MCF 10A (cell line): Measurements from ENCODE around the gene KLHL30. TPM values are rescaled to one million over a fixed set of nuclear protein-coding genes. Genes with fewer than 3 reads are reported as not detected.

ENCODE experiments used
- BruUV-seq: library from RNA; stranded (reverse); fragments of 400-500 nt; replicated peaks from 2 replicates; lab custom pipeline; 2021; lab: Mats Ljungman, UMichigan
- CTCF ChIA-PET: fragments of 300-600 bp; sonication (Branson Sonifier 250); formaldehyde crosslinking; extraction: SDS; loops from one replicate; lab custom pipeline; 2021; ENCODE audit warnings: antibody characterized with exemption, inconsistent platforms; lab: Yijun Ruan, JAX
- POLR2A ChIA-PET: fragments of 300-600, 350-650 bp; sonication (Branson Sonifier 250); formaldehyde crosslinking; extraction: SDS; loops from one replicate; lab custom pipeline; 2020; ENCODE audit warnings: antibody characterized with exemption, inconsistent platforms; lab: Yijun Ruan, JAX
- DNase-seq: peaks from one replicate; pipeline ENCODE4 v3.0.0-alpha.2; 2018; ENCODE audit not compliant: unreplicated experiment
- H3K27ac Mint-ChIP-seq: one replicate; pipeline ENCODE4 v1.8.0; 2022; ENCODE audit warnings: mild to moderate bottlenecking, low read depth, mixed read lengths; ENCODE audit not compliant: unreplicated experiment
- H3K27me3 Mint-ChIP-seq: one replicate; pipeline ENCODE4 v1.8.0; 2022; ENCODE audit warnings: mixed read lengths; ENCODE audit not compliant: insufficient read depth, unreplicated experiment
- H3K36me3 Mint-ChIP-seq: one replicate; pipeline ENCODE4 v1.8.0; 2022; ENCODE audit warnings: mild to moderate bottlenecking, moderate library complexity, mixed read lengths; ENCODE audit not compliant: insufficient read depth, unreplicated experiment
- H3K4me1 Mint-ChIP-seq: one replicate; pipeline ENCODE4 v1.8.0; 2022; ENCODE audit warnings: mixed read lengths; ENCODE audit not compliant: insufficient read depth, unreplicated experiment
- H3K4me3 Mint-ChIP-seq: one replicate; pipeline ENCODE4 v1.8.0; 2022; ENCODE audit warnings: mild to moderate bottlenecking, moderate library complexity, mixed read lengths; ENCODE audit not compliant: unreplicated experiment
- H3K9me3 Mint-ChIP-seq: one replicate; pipeline ENCODE4 v1.8.0; 2022; ENCODE audit warnings: mixed read lengths; ENCODE audit not compliant: unreplicated experiment
- CTCF ChIP-seq: fragments of 200-600 bp; IDR thresholded peaks from one replicate; pipeline ENCODE4 v1.8.0; 2022; ENCODE audit warnings: antibody characterized with exemption, mild to moderate bottlenecking; ENCODE audit not compliant: unreplicated experiment
- intact Hi-C: fragments of 100-400 bp; cut with micrococcal nuclease; formaldehyde crosslinking; loops from 2 replicates; pipeline ENCODE4 v1.14.1; 2022
- total RNA-seq: library from RNA; stranded (reverse); gene quantifications from 2 replicates; pipeline ENCODE4 v1.2.3, GENCODE V29; 2022

The KLHL30 gene
- total RNA-seq, 1 experiment from 2014 or later: 0.35 TPM

- BruUV-seq: no TSS peak
- Mint-ChIP-seq H3K9me3 (no peaks in the 10 kb centered on the region), H3K4me1 (no peaks in the 10 kb centered on the region), H3K27ac (no peak overlapping the region), H3K4me3 (no peak overlapping the region), H3K27me3 (no peaks in the 10 kb centered on the region), H3K36me3 (peaks cover 99% of the 10 kb centered on the region)
- TF ChIP-seq CTCF: no peak
- CTCF ChIA-PET: interaction anchor here (0.7 kb wide), 1 partner anchor 116 kb away, joined by 3 read pairs; no protein-coding TSS in a partner anchor
- no peak for DNase-seq
- POLR2A ChIA-PET: no interaction called here
- intact Hi-C loops: no loop called here
These were observed 45.4 kb downstream of the KLHL30 start for GRCh38 chr2:238183821-238184220.

GRCh38 chr2:238187618-238188548 lies 49.4 kb downstream of the KLHL30 start:
- no peaks in the 10 kb centered on the region for H3K9me3 Mint-ChIP-seq
- TF ChIP-seq CTCF: no peak
- no peak for DNase-seq
- no peak overlapping the region for H3K27ac Mint-ChIP-seq
- intact Hi-C loops: no loop called here
- ChIA-PET POLR2A (no interaction called here), CTCF (interaction anchor here (0.6 kb wide), 1 partner anchor 514 kb away, joined by 3 read pairs; no protein-coding TSS in a partner anchor)
- H3K4me1 Mint-ChIP-seq: no peaks in the 10 kb centered on the region
- no peak overlapping the region for H3K4me3 Mint-ChIP-seq
- H3K27me3 Mint-ChIP-seq: no peaks in the 10 kb centered on the region
- peaks cover 100% of the 10 kb centered on the region for H3K36me3 Mint-ChIP-seq
- no TSS peak for BruUV-seq

- Mint-ChIP-seq H3K27ac (no peak overlapping the region), H3K9me3 (no peaks in the 10 kb centered on the region), H3K36me3 (peaks cover 98% of the 10 kb centered on the region), H3K4me3 (no peak overlapping the region), H3K27me3 (no peaks in the 10 kb centered on the region), H3K4me1 (no peaks in the 10 kb centered on the region)
- BruUV-seq: no TSS peak
- no peak for TF ChIP-seq CTCF
- POLR2A ChIA-PET: interaction anchor here (2.1 kb wide), 1 partner anchor 12 kb away, joined by 9 read pairs; no protein-coding TSS in a partner anchor
- CTCF ChIA-PET: interaction anchor here (0.6 kb wide), 1 partner anchor 880 kb away, joined by 6 read pairs; no protein-coding TSS in a partner anchor
- intact Hi-C loops: no loop called here
- no peak for DNase-seq
These were observed 52.0 kb downstream of the KLHL30 start for GRCh38 chr2:238190445-238190844.

Other genes starting within 250 kb of the KLHL30 start
- 116 and 125 TPM in 2 replicates for gene UBE2F, start 171.7 kb upstream of the KLHL30 start, total RNA-seq
- 40.1 and 40.4 TPM in 2 replicates for gene SCLY, start 77.7 kb upstream of the KLHL30 start, total RNA-seq
- not detected in 2 replicates for gene ESPNL, start 38.3 kb upstream of the KLHL30 start, total RNA-seq
- 14.5 and 18.1 TPM in 2 replicates for gene ERFE, start 20.3 kb downstream of the KLHL30 start, total RNA-seq
- gene ILKAP, start 65.0 kb downstream of the KLHL30 start, total RNA-seq: 57.2 and 59.6 TPM in 2 replicates
- 16.8 and 19.7 TPM in 2 replicates for gene HES6, start 101.4 kb downstream of the KLHL30 start, total RNA-seq
- 8.9 and 13.8 TPM in 2 replicates for gene PER2, start 149.9 kb downstream of the KLHL30 start, total RNA-seq
- 19.1 and 30.1 TPM in 2 replicates for gene TRAF3IP1, start 181.8 kb downstream of the KLHL30 start, total RNA-seq